DOHH2 (cell line): ENCODE measurements around the gene CLMN.

ENCODE experiments used
- H3F3A ChIP-seq: fragments of 200-600 bp; sonication (generic), shearing (Covaris generic); 2 replicates; pipeline ENCODE4 v1.6.0; 2016; ENCODE audit warnings: antibody characterized with exemption, mild to moderate bottlenecking; ENCODE audit not compliant: control insufficient read depth, insufficient read depth
- H3K27ac ChIP-seq: fragments of 200-600 bp; sonication (generic); 2 replicates; pipeline ENCODE4 v1.5.1; 2014; ENCODE audit warnings: low read depth, mild to moderate bottlenecking, low read length, moderate library complexity
- H3K27me3 ChIP-seq: fragments of 200-600 bp; sonication (generic); 2 replicates; pipeline ENCODE4 v1.6.1; 2014; ENCODE audit warnings: mild to moderate bottlenecking, low read length, mixed read lengths; ENCODE audit not compliant: control insufficient read depth
- H3K36me3 ChIP-seq: fragments of 200-600 bp; sonication (generic); 2 replicates; pipeline ENCODE4 v1.6.1; 2014; ENCODE audit warnings: mild to moderate bottlenecking, low read length, moderate library complexity, mixed read lengths; ENCODE audit not compliant: control insufficient read depth
- H3K4me1 ChIP-seq: fragments of 200-600 bp; sonication (generic); 2 replicates; pipeline ENCODE4 v1.6.1; 2014; ENCODE audit warnings: mild to moderate bottlenecking, low read length, mixed read lengths; ENCODE audit not compliant: control insufficient read depth
- H3K4me2 ChIP-seq: fragments of 200-600 bp; sonication (generic); 2 replicates; pipeline ENCODE4 v1.6.0; 2014; ENCODE audit warnings: mild to moderate bottlenecking, low read length, moderate library complexity
- H3K4me3 ChIP-seq: fragments of 200-600 bp; sonication (generic); 2 replicates; pipeline ENCODE4 v1.5.1; 2014; ENCODE audit warnings: mild to moderate bottlenecking, low read length, mixed read lengths
- H3K79me2 ChIP-seq: fragments of 200-600 bp; sonication (generic); 2 replicates; pipeline ENCODE4 v1.6.1; 2014; ENCODE audit warnings: mild to moderate bottlenecking, low read length, mixed read lengths; ENCODE audit not compliant: control insufficient read depth
- H3K9me2 ChIP-seq: fragments of 200-600 bp; sonication (generic); replicated peaks from 2 replicates; pipeline ENCODE4 v1.6.1; 2014; ENCODE audit warnings: mild to moderate bottlenecking, low read length, mixed read lengths; ENCODE audit not compliant: control insufficient read depth
- H3K9me3 ChIP-seq: fragments of 200-600 bp; sonication (generic); 2 replicates; pipeline ENCODE4 v1.6.1; 2014; ENCODE audit warnings: antibody characterized with exemption, low read length, mixed read lengths; ENCODE audit not compliant: control insufficient read depth, insufficient read depth
- H4K20me1 ChIP-seq: fragments of 200-600 bp; sonication (generic); 2 replicates; pipeline ENCODE4 v1.6.0; 2014; ENCODE audit warnings: low read depth, mild to moderate bottlenecking, antibody characterized with exemption, low read length, moderate library complexity; ENCODE audit not compliant: control insufficient read depth, insufficient read depth
- EZH2phosphoT487 ChIP-seq: fragments of 200-600 bp; sonication (generic); IDR thresholded peaks from 2 replicates; pipeline ENCODE4 v1.6.1; 2017; ENCODE audit warnings: borderline replicate concordance, mild to moderate bottlenecking, antibody characterized with exemption, low read length, moderate library complexity, mixed read lengths
- TF ChIP-seq, protein P1 (sequence below): fragments of 200-600 bp; sonication (generic); IDR thresholded peaks from one replicate; pipeline ENCODE4 v1.5.1; 2014; ENCODE audit warnings: antibody characterized with exemption, mild to moderate bottlenecking, low read depth, low read length; ENCODE audit not compliant: poor library complexity, severe bottlenecking

The CLMN gene

DNA sequence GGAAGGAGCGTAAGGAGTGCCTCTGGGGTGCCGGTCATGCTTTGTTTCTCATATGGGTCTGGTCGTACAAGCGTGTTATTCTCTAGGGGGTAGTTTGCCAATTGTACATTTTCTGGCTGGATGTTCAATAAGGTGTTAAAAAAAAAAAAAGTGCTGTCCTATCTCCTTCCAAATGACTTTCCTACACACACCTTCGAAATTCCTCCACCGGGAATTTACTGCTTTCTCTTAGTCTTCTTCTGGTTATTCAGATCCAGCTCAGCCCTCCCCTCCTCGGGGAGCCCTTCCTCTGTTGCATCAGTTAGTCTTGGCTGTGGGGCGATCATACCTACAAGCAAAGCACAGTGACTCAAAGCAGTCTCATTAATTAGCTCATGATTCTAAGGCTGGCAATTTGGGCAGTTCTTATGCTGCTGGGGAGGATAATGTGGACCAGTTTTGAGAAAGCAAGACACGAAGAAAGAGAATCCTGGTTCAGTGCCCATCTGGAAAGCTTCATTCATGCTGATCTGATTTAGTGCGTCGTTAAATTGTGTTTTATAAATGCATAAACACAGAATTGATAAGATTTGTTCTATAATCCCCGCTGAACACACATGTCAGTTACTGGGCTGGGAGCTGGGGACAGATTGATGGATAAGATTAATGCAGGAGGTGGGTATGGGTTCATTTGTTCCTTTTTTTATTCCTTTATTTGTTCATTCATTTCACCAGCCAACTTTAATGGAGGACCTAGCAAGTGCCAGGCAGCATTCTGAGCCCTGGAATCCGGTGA is 9.2 kb upstream of the CLMN start:
- peaks cover 25% of the 10 kb centered on the region for H3K4me1 ChIP-seq
- no peaks in the 10 kb centered on the region for H4K20me1 ChIP-seq
- no peaks in the 10 kb centered on the region for H3F3A ChIP-seq
- no peaks in the 10 kb centered on the region for H3K79me2 ChIP-seq
- no peaks in the 10 kb centered on the region for H3K9me2 ChIP-seq
- H3K4me3 ChIP-seq: no peak overlapping the region
- no peak for TF ChIP-seq EZH2phosphoT487
- TF ChIP-seq, protein P1, sequence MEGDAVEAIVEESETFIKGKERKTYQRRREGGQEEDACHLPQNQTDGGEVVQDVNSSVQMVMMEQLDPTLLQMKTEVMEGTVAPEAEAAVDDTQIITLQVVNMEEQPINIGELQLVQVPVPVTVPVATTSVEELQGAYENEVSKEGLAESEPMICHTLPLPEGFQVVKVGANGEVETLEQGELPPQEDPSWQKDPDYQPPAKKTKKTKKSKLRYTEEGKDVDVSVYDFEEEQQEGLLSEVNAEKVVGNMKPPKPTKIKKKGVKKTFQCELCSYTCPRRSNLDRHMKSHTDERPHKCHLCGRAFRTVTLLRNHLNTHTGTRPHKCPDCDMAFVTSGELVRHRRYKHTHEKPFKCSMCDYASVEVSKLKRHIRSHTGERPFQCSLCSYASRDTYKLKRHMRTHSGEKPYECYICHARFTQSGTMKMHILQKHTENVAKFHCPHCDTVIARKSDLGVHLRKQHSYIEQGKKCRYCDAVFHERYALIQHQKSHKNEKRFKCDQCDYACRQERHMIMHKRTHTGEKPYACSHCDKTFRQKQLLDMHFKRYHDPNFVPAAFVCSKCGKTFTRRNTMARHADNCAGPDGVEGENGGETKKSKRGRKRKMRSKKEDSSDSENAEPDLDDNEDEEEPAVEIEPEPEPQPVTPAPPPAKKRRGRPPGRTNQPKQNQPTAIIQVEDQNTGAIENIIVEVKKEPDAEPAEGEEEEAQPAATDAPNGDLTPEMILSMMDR: no peak
- no peaks in the 10 kb centered on the region for H3K9me3 ChIP-seq
- H3K27ac ChIP-seq: no peak overlapping the region
- no peaks in the 10 kb centered on the region for H3K36me3 ChIP-seq
- peaks cover 51% of the 10 kb centered on the region for H3K27me3 ChIP-seq
- peak overlapping the region; percentile 48 for H3K4me2 ChIP-seq

DNA sequence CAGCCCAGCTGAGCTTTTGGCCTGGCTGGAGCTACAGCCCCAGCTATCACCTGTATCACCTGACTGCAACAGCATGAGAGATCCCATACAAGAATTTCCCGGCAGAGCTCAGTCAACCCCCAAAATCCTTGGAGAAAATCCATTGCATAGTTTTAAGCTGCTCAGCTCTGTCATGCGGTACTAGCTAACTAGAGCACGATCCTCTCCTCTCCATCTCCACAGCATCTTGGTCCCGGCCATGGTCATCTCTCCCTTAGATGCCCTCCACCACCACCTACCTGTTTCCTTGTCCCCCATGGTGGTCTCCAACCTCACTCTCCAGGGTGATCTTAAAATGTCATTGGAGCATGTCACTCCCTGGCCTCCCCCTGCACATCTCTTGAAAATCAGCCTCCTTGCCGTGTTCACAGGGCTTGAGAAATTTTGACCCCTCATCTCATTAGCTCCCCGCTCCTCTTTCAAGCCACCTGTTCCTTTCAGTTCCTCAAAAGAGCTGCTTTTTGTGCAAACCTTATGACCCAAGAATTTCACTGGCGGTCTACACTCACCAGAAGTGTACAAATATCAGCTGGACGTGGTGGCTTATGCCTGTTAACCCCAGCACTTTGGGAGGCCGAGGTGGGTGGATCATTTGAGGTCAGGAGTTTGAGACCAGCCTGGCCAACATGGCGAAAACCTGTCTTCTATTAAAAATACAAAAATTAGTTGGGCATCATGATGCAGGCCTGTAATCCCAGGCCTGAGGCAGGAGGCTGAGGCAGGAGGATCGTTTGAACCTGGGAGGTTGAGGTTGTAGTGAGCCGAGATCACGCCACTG is 8.1 kb upstream of the CLMN start:
- no peaks in the 10 kb centered on the region for H3F3A ChIP-seq
- no peaks in the 10 kb centered on the region for H3K9me2 ChIP-seq
- no peaks in the 10 kb centered on the region for H3K9me3 ChIP-seq
- peak overlapping the region; percentile 20; the same call in 1 of the 2 replicates for H3K4me3 ChIP-seq
- no peaks in the 10 kb centered on the region for H4K20me1 ChIP-seq
- peak overlapping the region; percentile 48 for H3K4me2 ChIP-seq
- peaks cover 25% of the 10 kb centered on the region for H3K4me1 ChIP-seq
- no peaks in the 10 kb centered on the region for H3K79me2 ChIP-seq
- peaks cover 55% of the 10 kb centered on the region for H3K27me3 ChIP-seq
- TF ChIP-seq, protein P1: no peak
- no peak overlapping the region for H3K27ac ChIP-seq
- no peaks in the 10 kb centered on the region for H3K36me3 ChIP-seq

DNA sequence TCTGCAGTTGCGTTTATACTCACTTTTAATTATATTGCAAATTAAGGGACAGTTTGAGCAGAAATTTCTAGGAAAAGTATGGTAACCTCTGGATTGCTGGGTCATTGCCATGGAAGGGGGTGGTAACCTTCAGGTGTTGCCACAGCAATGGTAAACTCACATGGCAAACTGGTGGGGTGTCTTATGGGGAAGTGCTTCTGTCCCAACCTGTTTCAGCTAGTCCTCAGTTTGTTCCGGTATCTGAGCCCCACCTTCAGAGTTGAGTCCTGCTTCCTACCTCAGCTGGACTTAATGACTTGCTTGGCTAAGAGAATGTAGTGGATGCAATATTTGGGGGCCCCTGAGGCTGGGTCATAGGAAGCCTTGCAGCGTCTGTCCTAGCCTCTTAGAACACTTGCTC is 7.3 kb upstream of the CLMN start:
- H3K36me3 ChIP-seq: no peaks in the 10 kb centered on the region
- no peaks in the 10 kb centered on the region for H4K20me1 ChIP-seq
- H3K9me3 ChIP-seq: no peaks in the 10 kb centered on the region
- peaks cover 61% of the 10 kb centered on the region for H3K27me3 ChIP-seq
- peaks cover 25% of the 10 kb centered on the region for H3K4me1 ChIP-seq
- no peak overlapping the region for H3K27ac ChIP-seq
- H3K4me2 ChIP-seq: peak overlapping the region; percentile 48
- H3F3A ChIP-seq: no peaks in the 10 kb centered on the region
- no peaks in the 10 kb centered on the region for H3K9me2 ChIP-seq
- H3K79me2 ChIP-seq: no peaks in the 10 kb centered on the region
- TF ChIP-seq, protein P1: no peak
- 0 out of 2 replicates have a peak, but pooled peaks have one; percentile 41 for TF ChIP-seq EZH2phosphoT487
- no peak overlapping the region for H3K4me3 ChIP-seq
